HG02885 (cell line): Measurements from ENCODE around the gene CHST15.
A peak's percentile ranks its signal among the peaks of the same experiment; 100 is the strongest.

Experiments
- ATAC-seq: cut with Tn5 transposase; IDR thresholded peaks from one replicate; pipeline ENCODE4 v1.9.1; 2021; ENCODE audit warnings: mild to moderate bottlenecking; ENCODE audit not compliant: unreplicated experiment, poor library complexity

Gene CHST15

DNA sequence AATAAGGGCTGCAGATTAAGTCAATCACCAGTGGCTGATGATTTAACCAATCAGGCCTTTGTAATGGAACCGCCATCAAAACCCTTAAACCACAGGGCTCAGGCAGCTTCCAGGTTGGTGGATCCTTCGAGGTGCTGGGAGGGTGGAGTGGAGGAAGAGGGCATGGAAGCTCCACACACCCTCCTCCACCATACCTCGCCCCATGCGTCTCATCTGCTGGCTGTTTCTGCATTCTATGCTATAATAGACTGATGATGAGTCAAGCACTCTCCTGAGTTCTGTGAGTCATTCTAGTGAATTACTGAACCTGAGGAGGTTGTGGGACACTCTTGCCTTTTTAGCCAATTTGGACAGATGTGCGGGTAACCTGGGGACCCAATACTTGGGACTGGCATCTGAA is 43.9 kb downstream of the CHST15 start:
- ATAC-seq: no peak

- no peak for ATAC-seq
Measured at GRCh38 chr10:124048371-124049290, 44.8 kb downstream of the CHST15 start.

- ATAC-seq: no peak
Measured at GRCh38 chr10:124047427-124048152, 45.8 kb downstream of the CHST15 start.

GRCh38 chr10:124045801-124046355 is 47.5 kb downstream of the CHST15 start:
- ATAC-seq: no peak

- no peak for ATAC-seq
Measured at GRCh38 chr10:124045276-124045675, 48.1 kb downstream of the CHST15 start.

- no peak for ATAC-seq
Measured at GRCh38 chr10:124044143-124044862, 49.1 kb downstream of the CHST15 start.

DNA sequence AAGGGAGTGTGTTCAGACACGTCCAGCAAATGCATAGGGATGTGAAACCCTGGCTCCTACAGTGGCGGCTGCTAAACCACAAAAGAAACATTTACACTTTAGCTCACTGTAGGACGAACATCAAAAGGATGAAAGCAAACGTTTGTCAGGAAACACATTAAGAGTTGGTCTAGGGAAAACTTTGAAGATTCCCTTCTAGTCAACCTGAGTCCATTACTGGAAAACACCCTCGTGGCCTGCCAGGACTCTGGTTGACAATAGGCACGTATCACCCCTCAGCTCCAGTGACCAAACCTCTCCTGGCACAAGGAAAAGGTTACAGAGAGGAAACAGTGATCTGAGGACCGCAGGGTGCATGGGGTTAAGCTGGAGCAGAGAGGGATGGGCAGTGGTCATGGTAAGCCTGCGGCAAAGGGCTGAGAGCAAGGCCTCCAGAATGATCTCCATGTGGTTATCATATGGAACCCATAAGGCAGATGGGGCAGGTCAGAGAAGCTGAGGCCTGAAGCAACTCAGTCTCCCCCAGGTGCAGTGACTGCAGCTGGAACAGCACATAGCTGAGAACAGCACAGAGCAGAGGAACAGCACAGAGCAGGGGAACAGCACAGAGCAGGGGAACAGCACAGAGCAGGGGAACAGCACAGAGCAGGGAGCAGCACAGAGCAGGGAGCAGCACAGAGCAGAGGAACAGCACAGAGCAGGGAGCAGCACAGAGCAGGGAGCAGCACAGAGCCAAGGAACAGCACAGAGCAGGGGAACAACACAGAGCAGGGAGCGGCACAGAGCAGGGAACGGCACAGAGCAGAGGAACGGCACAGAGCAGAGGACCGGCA is 49.9 kb downstream of the CHST15 start:
- ATAC-seq: peak; percentile 62

GRCh38 chr10:124042656-124043309 is 50.6 kb downstream of the CHST15 start:
- no peak for ATAC-seq

- ATAC-seq: no peak
Measured at GRCh38 chr10:124041675-124042445, 51.5 kb downstream of the CHST15 start.

DNA sequence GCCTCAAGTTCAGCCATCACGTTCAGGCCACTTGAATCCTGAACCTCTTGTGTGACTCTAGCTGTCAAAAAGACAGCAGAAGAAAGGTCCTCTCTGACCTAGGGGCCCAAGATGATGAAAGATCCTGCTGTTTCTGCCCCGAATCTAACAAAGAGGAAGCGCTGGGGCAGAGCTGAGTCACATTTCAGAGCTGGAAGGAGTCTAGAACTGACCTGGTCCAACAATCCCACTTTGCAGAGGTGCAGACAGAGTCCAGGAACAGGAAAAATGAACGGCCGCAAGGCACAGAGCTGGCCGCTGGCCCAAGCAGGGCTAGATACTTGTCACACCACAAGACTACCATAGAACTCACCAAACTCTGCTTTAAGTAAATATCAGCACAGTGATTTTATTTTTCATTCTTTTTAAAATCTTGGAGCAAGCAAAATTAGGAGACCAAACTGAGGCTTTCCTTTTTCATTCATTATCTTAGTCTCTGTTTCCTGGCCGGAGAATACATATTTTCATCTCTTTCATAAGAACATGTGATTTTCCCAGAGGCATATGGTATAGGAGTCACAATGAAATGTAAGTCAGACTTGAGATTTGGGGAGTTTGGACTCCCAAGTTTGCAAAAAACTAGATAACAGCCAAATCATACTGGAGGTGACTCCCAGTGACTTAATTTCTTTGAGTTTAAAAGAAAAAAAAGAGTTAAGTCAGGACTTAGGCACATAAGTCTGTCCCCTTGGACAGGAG is 52.8 kb downstream of the CHST15 start:
- ATAC-seq: no peak

DNA sequence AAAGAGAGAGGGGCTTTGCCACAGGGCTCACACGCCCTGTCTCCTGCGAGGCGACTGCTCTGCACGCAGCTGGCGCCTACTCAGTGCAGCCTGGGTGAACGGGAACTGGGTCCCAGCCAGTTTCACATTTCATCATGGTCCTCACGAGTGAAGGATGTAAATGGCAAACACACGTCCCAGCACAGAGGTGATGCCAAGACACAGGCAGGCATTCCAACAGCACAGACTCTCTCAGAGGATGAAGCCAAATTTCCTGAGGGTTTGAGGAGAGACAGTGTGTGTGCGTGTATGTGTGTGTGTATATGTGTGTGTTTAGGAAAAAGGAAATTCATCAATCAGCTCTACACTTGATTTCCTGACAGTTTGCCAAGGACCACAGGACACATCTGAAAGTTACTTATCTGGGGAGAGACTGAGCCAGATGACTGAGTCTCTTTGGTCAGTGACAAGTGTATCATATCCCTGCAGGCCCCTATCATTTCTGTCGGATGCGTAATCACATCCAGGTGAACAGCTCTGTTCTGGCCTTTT is 53.9 kb downstream of the CHST15 start:
- ATAC-seq: no peak

DNA sequence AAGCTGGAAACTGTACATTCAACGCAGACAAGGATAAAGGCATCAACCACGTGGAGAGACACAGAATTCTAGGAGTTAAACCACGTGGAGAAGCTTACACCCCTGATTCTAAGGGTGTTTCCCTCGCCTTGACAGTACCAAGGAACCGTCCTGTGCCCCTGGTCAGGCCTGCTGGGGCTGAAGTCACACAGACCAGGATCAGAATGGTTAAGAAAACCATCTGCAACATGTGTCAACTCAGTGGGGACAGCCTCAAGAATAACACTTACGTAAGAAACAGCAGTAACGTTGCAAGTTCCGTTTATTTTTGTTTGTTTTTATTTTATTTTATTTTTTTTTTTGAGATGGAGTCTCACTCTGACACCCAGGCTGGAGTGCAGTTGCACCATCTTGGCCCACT is 55.6 kb downstream of the CHST15 start:
- no peak for ATAC-seq

DNA sequence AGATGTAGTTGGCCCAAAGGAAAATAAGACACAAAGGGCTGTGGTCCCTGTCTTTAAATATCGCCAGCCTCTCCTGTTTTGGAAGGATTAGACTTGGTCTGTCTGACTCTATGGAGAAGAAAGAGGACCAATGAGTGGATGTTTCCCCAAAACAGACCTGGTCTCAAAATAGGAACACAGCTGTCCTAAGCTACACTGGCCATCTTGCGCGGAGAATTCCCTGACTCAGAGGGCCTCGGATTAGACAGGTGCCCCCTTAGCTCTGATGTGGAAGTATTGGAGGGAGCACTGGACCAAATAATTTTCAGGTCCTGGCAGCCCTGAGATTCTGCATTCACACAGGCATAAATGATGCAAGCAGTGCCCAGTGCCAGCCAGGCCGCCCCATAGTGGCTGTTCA is 56.1 kb downstream of the CHST15 start:
- no peak for ATAC-seq

DNA sequence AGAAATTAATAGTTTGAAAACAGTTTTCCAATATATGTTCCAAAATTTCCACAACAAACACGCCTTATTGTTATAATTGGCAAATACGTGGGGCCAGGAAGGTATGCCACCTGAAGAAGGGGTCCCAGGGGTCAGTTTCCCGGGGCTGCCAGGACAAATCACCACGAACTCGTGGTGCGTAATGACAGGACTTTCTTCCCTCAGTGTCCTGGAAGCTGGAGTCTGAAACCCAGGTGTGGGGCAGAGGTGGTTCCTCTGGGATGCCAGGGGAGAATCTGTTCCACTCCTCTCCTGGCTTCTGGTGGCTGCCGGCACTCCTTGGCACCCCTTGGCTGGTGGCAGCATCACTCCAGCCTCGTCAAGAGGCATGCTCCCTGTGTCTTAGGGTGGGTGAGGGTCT is 56.7 kb downstream of the CHST15 start:
- no peak for ATAC-seq

- peak; percentile 99 for ATAC-seq
Measured at GRCh38 chr10:124035928-124036558, 57.4 kb downstream of the CHST15 start.

GRCh38 chr10:124035306-124035927 is 58.0 kb downstream of the CHST15 start:
- peak; percentile 2 for ATAC-seq
